ENCODE measurements around the gene ZNF710. TPM values are rescaled to one million over a fixed set of nuclear protein-coding genes. Genes with fewer than 3 reads are reported as not detected.

Gene ZNF710
- total RNA-seq, 1 experiment from 2014 or later: 40.7 TPM

DNA sequence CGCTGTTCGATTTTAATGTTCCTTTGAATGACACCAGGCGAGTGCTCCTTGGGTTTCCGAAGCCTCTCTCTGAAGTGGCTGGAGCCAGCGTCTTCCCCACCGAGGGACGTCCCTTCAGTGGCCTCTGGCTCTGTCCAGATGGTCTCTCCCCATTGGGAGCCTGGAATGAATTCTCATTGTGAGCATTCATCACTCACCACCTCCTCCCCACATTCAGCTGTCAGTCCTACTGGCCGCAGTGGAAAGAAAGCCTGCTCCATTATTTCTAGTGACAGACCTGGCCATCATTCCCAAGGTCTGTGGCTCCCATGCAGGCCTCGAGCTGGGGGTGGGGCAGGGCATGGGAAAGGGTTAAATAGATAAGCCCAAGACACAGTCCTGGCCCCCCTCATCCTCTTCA lies 35.2 kb downstream of the ZNF710 start:
- no peak for DNase-seq
- no peaks in the 10 kb centered on the region for H3K9me3 ChIP-seq (ENCODE audit: control insufficient read depth, low read depth, low read length)
- no CpG with 5 or more reads among the region's 9 CpGs for WGBS (ENCODE audit: extremely low coverage, insufficient read length, low lambda C conversion rate)
- no peak overlapping the region for H3K9ac ChIP-seq (ENCODE audit: extremely low read depth, insufficient read length, low read length)
- no peak overlapping the region for H3K4me2 ChIP-seq (ENCODE audit: insufficient read depth, insufficient read length, low read length)
- Mint-ChIP-seq H3K9me3 (no peaks in the 10 kb centered on the region), H3K4me1 (peaks cover 48 to 62% of the 10 kb centered on the region in 2 experiments), H3K4me3 (no peak overlapping the region), H3K36me3 (ENCODE audit: insufficient read depth in 1 of 3, low read depth in 3 of 3) (no peaks in the 10 kb centered on the region), H3K27me3 (ENCODE audit: low read depth) (no peaks in the 10 kb centered on the region; the same call in 1 of the 2 replicates), H3K27ac (no peak overlapping the region; a peak in 1 of 7 replicates)
- H2AFZ ChIP-seq (ENCODE audit: low read length): no peak overlapping the region
- H3K27me3 ChIP-seq (ENCODE audit: insufficient read depth, low read length): no peaks in the 10 kb centered on the region
- H3K79me2 ChIP-seq (ENCODE audit: insufficient read depth, low read length): 0 out of 2 replicates have a peak, but pooled peaks cover 2% of the 10 kb centered on the region
- no peaks in the 10 kb centered on the region for H3K79me1 ChIP-seq (ENCODE audit: insufficient read depth, low read depth, low read length, poor library complexity, severe bottlenecking)
- no peaks in the 10 kb centered on the region for H4K20me1 ChIP-seq (ENCODE audit: control insufficient read depth, insufficient read depth, insufficient read length)
- H4K5ac ChIP-seq (ENCODE audit: insufficient read length, low read depth, low read length): no peak overlapping the region
- no peak overlapping the region for H2BK15ac ChIP-seq (ENCODE audit: low read depth, low read length)
- no peak overlapping the region for H2AK5ac ChIP-seq (ENCODE audit: insufficient read length, low read length)
- H2BK120ac ChIP-seq (ENCODE audit: low read depth, low read length, poor library complexity, severe bottlenecking): no peak overlapping the region
- no peak overlapping the region for H2BK20ac ChIP-seq (ENCODE audit: low read depth, low read length, poor library complexity, severe bottlenecking)
- H2BK12ac ChIP-seq (ENCODE audit: insufficient read length, low read depth, low read length): no peak overlapping the region
- H3K4ac ChIP-seq (ENCODE audit: low read depth, low read length): no peak overlapping the region
- H3K56ac ChIP-seq (ENCODE audit: insufficient read length, low read depth, low read length): no peak overlapping the region
- H4K8ac ChIP-seq (replicated peaks; ENCODE audit: insufficient read length, low read depth, low read length): no peak overlapping the region
- peaks cover 14% of the 10 kb centered on the region; the same call in 1 of the 2 replicates for H3K4me1 ChIP-seq (ENCODE audit: insufficient read depth, low read length)
- H3K18ac ChIP-seq (ENCODE audit: insufficient read length, low read depth, low read length): no peak overlapping the region
- H4K91ac ChIP-seq (ENCODE audit: insufficient read length, low read depth, low read length): no peak overlapping the region
- H3K23ac ChIP-seq (ENCODE audit: insufficient read length, low read depth, low read length): no peak overlapping the region
- no peaks in the 10 kb centered on the region for H3K23me2 ChIP-seq (ENCODE audit: insufficient read length, low read depth, low read length, poor library complexity, severe bottlenecking)
- H2BK5ac ChIP-seq (ENCODE audit: insufficient read length, low read length): no peak overlapping the region
- H3K27ac ChIP-seq (ENCODE audit: insufficient read length, low read depth, low read length): no peak overlapping the region
- TF ChIP-seq CTCF (conservative IDR thresholded peaks at IDR 0.05): no peak
- H3K14ac ChIP-seq (ENCODE audit: insufficient read depth, low read length): no peak overlapping the region
- no peak overlapping the region for H3T11ph ChIP-seq (ENCODE audit: low read length)
